Upper lobe of right lung (tissue), 1 donor: Measurements from ENCODE around the gene SSBP1. TPM values are rescaled to one million over a fixed set of nuclear protein-coding genes. Genes with fewer than 3 reads are reported as not detected.
A peak's percentile ranks its signal among the peaks of the same experiment; 100 is the strongest.

Experiments used
- ATAC-seq: fragments of 200-7000 bp; cut with Tn5 transposase; one replicate; pipeline ENCODE4 v1.9.1; 2020; ENCODE audit warnings: mild to moderate bottlenecking, moderate library complexity
- DNase-seq: peaks from one replicate; pipeline ENCODE4 v3.0.0-alpha.2; 2020
- H3K27ac ChIP-seq: fragments of 200-600 bp; one replicate; pipeline ENCODE4 v1.8.0; 2022
- H3K27me3 ChIP-seq: fragments of 200-600 bp; one replicate; pipeline ENCODE4 v1.8.0; 2022; ENCODE audit warnings: mild to moderate bottlenecking
- H3K36me3 ChIP-seq: fragments of 200-600 bp; one replicate; pipeline ENCODE4 v1.8.0; 2022
- H3K4me1 ChIP-seq: fragments of 200-600 bp; one replicate; pipeline ENCODE4 v1.8.0; 2022
- H3K4me3 ChIP-seq: fragments of 200-600 bp; one replicate; pipeline ENCODE4 v1.8.0; 2022; ENCODE audit warnings: mild to moderate bottlenecking
- H3K9me3 ChIP-seq: fragments of 200-600 bp; one replicate; pipeline ENCODE4 v1.8.0; 2022
- CTCF ChIP-seq: fragments of 200-600 bp; IDR thresholded peaks from one replicate; pipeline ENCODE4 v1.8.0; 2022; ENCODE audit warnings: antibody characterized with exemption
- intact Hi-C: fragments of 100-400 bp; cut with DNase I; formaldehyde crosslinking; loops from one replicate; pipeline ENCODE4 v1.11.0; 2022
- total RNA-seq: library from RNA; stranded (reverse); fragmentation: NEBNext Ultra II Directional; extraction: Animal tissue kit (Norgen Biotek cat#: 25700); gene quantifications from one replicate; pipeline ENCODE4 v1.2.1, GENCODE V29; 2021
- donor health status: DM: no; HTN: yes; CAD: no; lungs with severe emphysema.

Gene SSBP1
- total RNA-seq, 1 donor from 2014 or later: 64.9 TPM

DNA sequence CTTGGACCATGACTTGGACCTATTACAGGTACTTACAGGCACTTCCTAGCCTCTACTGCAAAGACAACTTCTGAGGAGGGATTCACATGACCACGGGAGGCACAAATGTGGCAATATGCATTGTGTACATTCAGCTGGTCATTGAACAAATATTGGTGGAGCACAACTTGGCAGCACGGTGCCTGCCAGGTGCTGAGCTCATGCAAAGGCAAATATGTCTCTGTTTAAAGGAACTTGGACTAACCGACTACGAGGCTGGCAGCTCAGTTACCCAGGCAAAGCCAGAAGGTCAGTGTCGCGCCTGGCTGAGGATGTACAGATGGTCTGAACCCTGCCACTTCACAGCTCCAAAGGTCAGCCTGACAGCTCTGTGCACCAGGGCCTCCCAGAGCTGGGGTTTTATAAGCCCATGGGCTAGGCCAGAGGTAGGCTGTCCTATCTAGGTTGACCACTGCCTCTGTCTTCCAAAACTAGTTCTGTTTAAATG, 42.3 kb upstream of the SSBP1 start:
- Histone ChIP-seq H3K36me3 (no peaks in the 10 kb centered on the region), H3K27ac (no peak overlapping the region), H3K27me3 (no peaks in the 10 kb centered on the region), H3K4me1 (peaks cover 32% of the 10 kb centered on the region), H3K9me3 (no peaks in the 10 kb centered on the region), H3K4me3 (no peak overlapping the region)
- intact Hi-C loops: no loop called here
- ATAC-seq (peak; percentile 36), DNase-seq (no peak)
- TF ChIP-seq CTCF: no peak

DNA sequence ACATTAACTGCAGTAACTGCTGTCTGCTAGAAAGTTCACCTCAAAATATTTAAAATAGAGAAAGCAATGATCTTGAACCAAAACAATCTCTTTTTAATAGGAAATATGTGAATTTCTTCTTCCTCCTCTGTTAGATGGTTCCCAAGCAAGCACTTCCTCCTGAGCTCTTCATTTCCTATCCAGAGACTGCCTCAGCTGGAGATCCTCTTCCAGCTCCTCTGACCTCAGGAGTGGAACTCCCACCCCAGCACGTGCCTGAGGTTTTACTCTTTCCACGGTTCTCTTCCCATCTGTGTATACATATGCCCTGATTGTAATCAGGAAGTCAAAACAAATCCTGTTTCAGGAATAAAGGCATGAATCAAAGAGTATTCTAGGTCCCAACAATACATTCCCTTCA, 41.8 kb upstream of the SSBP1 start:
- DNase-seq: no peak
- H3K9me3 ChIP-seq: no peaks in the 10 kb centered on the region
- no peaks in the 10 kb centered on the region for H3K36me3 ChIP-seq
- peaks cover 32% of the 10 kb centered on the region for H3K4me1 ChIP-seq
- no peak for TF ChIP-seq CTCF
- H3K4me3 ChIP-seq: no peak overlapping the region
- ATAC-seq: peak; percentile 41
- no peaks in the 10 kb centered on the region for H3K27me3 ChIP-seq
- H3K27ac ChIP-seq: no peak overlapping the region
- intact Hi-C loops: no loop called here

GRCh38 chr7:141697211-141697871, 40.8 kb upstream of the SSBP1 start:
- intact Hi-C loops: no loop called here
- no peak for ATAC-seq
- Histone ChIP-seq H3K9me3 (no peaks in the 10 kb centered on the region), H3K27ac (no peak overlapping the region), H3K27me3 (no peaks in the 10 kb centered on the region), H3K4me3 (no peak overlapping the region), H3K36me3 (no peaks in the 10 kb centered on the region), H3K4me1 (peaks cover 32% of the 10 kb centered on the region)
- no peak for DNase-seq
- no peak for TF ChIP-seq CTCF

GRCh38 chr7:141698247-141699015, 39.7 kb upstream of the SSBP1 start:
- H3K36me3 ChIP-seq: no peaks in the 10 kb centered on the region
- H3K27ac ChIP-seq: no peak overlapping the region
- ATAC-seq (no peak), DNase-seq (no peak)
- no peak overlapping the region for H3K4me3 ChIP-seq
- no peak for TF ChIP-seq CTCF
- intact Hi-C loops: no loop called here
- peaks cover 40% of the 10 kb centered on the region for H3K4me1 ChIP-seq
- no peaks in the 10 kb centered on the region for H3K27me3 ChIP-seq
- H3K9me3 ChIP-seq: no peaks in the 10 kb centered on the region

- no peak overlapping the region for H3K27ac ChIP-seq
- no peak for TF ChIP-seq CTCF
- H3K27me3 ChIP-seq: no peaks in the 10 kb centered on the region
- H3K4me3 ChIP-seq: no peak overlapping the region
- intact Hi-C loops: no loop called here
- H3K36me3 ChIP-seq: no peaks in the 10 kb centered on the region
- no peak for ATAC-seq
- H3K4me1 ChIP-seq: peaks cover 40% of the 10 kb centered on the region
- DNase-seq: no peak
- H3K9me3 ChIP-seq: no peaks in the 10 kb centered on the region
These were observed 38.3 kb upstream of the SSBP1 start for GRCh38 chr7:141699860-141700259.
